Psoas muscle (tissue), 8 donors: Measurements from ENCODE around the gene PSMB3. TPM values are rescaled to one million over a fixed set of nuclear protein-coding genes. Genes with fewer than 3 reads are reported as not detected.

Experiments used
- ATAC-seq, 4 donors: fragments of 200-7000 bp; cut with Tn5 transposase; one replicate each; pipeline ENCODE4 v1.9.1; 2020; ENCODE audit warnings: moderate library complexity in 3 of 4, mild to moderate bottlenecking in 2 of 4
- DNase-seq, 2 donors: peaks; one replicate each; pipeline ENCODE4 v3.0.0-alpha.2; 2020
- H3K27ac ChIP-seq: fragments of 200-600 bp; one replicate; pipeline ENCODE4 v1.8.0; 2022
- H3K27me3 ChIP-seq, 3 donors: fragments of 200-600 bp in 1 of 3; one replicate each; pipeline versions ENCODE4 v1.6.1 to v1.8.0; 2013 to 2022; ENCODE audit warnings: low read length in 2 of 3, mild to moderate bottlenecking in 2 of 3, moderate library complexity in 1 of 3; ENCODE audit not compliant: insufficient read depth in 3 of 3
- H3K36me3 ChIP-seq, 2 donors: fragments of 200-600 bp in 1 of 2; one replicate each; pipeline versions ENCODE4 v1.6.1 to v1.8.0; 2013 to 2022; ENCODE audit warnings: low read depth in 1 of 2, mild to moderate bottlenecking in 1 of 2, moderate library complexity in 1 of 2; ENCODE audit not compliant: insufficient read depth in 1 of 2
- H3K4me1 ChIP-seq: fragments of 200-600 bp; one replicate; pipeline ENCODE4 v1.8.0; 2022
- H3K4me3 ChIP-seq: fragments of 200-600 bp; one replicate; pipeline ENCODE4 v1.8.0; 2022; ENCODE audit warnings: mild to moderate bottlenecking
- H3K9me3 ChIP-seq: fragments of 200-600 bp; one replicate; pipeline ENCODE4 v1.8.0; 2022
- WGBS, 3 donors: extraction: QIAGEN DNeasy Blood & Tissue Kit; methylation state at CpG; one replicate each; pipeline versions ENCODE4 v1.1.6 to v1.1.7; 2013; 5-methylcytosine and 5-hydroxymethylcytosine counted together
- intact Hi-C, 2 donors: fragments of 100-400 bp; cut with DNase I; formaldehyde crosslinking; loops; one replicate each; pipeline versions ENCODE4 v1.11.0 to v1.14.2; 2022
- long read RNA-seq, 2 donors: library from polyadenylated mRNA; unstranded; transcript quantifications; one replicate each; pipeline ENCODE4 v2.0.0, GENCODE V29; 2021
- polyA plus RNA-seq, 3 donors: library from polyadenylated mRNA; stranded (reverse); fragments of 200-250 nt; gene quantifications; one replicate each; pipeline ENCODE4 v1.2.3, GENCODE V29; 2013
- total RNA-seq, 4 donors: library from RNA; stranded (reverse); fragmentation: NEBNext Ultra II Directional in 2 of 4; extraction: Animal tissue kit (Norgen Biotek cat#: 25700) in 2 of 4; gene quantifications; one replicate each; pipeline versions ENCODE4 v1.2.1 to v1.2.4, GENCODE V29; 2021 to 2023
- TF ChIP-seq, protein P1 (sequence below): fragments of 200-600 bp; IDR thresholded peaks from one replicate; pipeline ENCODE4 v1.8.0; 2022; ENCODE audit warnings: antibody characterized with exemption
- donor health status: healthy with polysubstance abuse.
- donor health status: DM: no; HTN: no; CAD: no; lungs with moderate emphysema.
- donor health status: Bipolar disorder and iron deficiency.
- donor health status: healthy.
- donor health status: DM: yes; HTN: yes; CAD: no.
- donor health status: DM: no; HTN: no; CAD: no.
- donor health status: DM: no; HTN: no; CAD: no.
- donor health status: DM: yes; HTN: yes; CAD: no.

Gene PSMB3
- total RNA-seq (100 to 1,000 TPM; 112 to 209 (median 184) TPM), polyA plus RNA-seq (100 to 1,000 TPM; 286 to 463 (median 332) TPM)
- long read RNA-seq, donor 1, transcript PSMB3-211 (6 exons, 773 nt), result major isoform, 40 of 45 reads
- long read RNA-seq, donor 1, partial matches to known transcripts, result 2 of 45 reads
- long read RNA-seq, donor 1, other reads (novel, unspliced or antisense), result 0 of 45 reads
- long read RNA-seq, donor 2, transcript PSMB3-211 (6 exons, 773 nt), result major isoform, 66 of 66 reads
- long read RNA-seq, donor 2, partial matches to known transcripts, result 0 of 66 reads
- long read RNA-seq, donor 2, other reads (novel, unspliced or antisense), result 0 of 66 reads

DNA sequence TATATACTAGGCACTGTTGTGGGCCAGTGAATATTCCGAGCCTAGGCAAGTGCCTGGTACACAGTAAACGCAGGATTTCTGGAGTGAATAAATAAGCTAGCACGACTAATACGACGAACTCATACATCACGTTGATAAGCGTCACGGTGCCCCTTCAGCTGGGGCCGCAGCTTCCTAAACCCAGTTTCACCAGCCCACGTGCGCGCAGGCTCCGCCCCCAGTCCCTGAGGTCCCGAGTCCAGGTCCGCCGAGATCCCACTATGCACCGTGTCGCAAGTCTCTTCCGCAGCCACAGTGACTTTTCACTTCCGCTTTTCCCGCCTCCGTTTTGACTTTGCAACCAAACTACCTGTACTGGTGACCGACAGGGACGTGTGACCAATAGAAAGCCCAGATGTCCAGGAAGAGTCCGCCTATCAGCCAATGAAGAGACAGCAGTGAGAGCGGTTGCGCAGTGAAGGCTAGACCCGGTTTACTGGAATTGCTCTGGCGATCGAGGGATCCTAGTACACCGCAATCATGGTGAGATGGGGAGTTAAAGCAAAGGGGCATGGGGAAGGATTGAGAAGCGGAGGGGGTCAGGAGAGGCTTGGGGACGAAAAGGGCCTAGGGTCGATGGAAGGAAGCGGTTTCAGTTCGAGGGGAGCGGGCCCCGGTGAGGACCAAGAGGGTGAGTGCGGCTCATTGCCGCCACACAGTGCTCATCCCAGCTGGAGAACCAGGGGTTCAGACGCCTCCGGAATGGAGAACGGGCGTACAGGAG lies at the start of gene PSMB3:
PSMB3 (plus strand) TSS at position 434 of the 763 bp plus-strand sequence; CDS start at position 520, 86 bp downstream.
- Histone ChIP-seq H3K27me3 (peaks cover 0 to 40% (median 7%) of the 10 kb centered on the region in 3 donors), H3K27ac (peak within 1 kb of the TSS; percentile 92), H3K4me3 (peak within 1 kb of the TSS; percentile 79), H3K4me1 (peaks cover 32% of the 10 kb centered on the region), H3K36me3 (peaks cover 3 to 39% of the 10 kb centered on the region in 2 donors), H3K9me3 (no peaks in the 10 kb centered on the region)
- peak; percentile 96 to 98 for DNase-seq
- TF ChIP-seq, protein P1, sequence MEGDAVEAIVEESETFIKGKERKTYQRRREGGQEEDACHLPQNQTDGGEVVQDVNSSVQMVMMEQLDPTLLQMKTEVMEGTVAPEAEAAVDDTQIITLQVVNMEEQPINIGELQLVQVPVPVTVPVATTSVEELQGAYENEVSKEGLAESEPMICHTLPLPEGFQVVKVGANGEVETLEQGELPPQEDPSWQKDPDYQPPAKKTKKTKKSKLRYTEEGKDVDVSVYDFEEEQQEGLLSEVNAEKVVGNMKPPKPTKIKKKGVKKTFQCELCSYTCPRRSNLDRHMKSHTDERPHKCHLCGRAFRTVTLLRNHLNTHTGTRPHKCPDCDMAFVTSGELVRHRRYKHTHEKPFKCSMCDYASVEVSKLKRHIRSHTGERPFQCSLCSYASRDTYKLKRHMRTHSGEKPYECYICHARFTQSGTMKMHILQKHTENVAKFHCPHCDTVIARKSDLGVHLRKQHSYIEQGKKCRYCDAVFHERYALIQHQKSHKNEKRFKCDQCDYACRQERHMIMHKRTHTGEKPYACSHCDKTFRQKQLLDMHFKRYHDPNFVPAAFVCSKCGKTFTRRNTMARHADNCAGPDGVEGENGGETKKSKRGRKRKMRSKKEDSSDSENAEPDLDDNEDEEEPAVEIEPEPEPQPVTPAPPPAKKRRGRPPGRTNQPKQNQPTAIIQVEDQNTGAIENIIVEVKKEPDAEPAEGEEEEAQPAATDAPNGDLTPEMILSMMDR, result no peak
- peak; percentile 90 to 94 (median 92) for ATAC-seq
- WGBS, 3 donors, result 0 to 1% (median 0%) methylated on average over 44 of the region's 44 CpGs
- intact Hi-C loops, result loop anchor here in 1 of 2 donors (5.0 to 10.0 kb wide), 2 partner anchors 72 to 400 kb away; partner anchors contain the start of genes CWC25 and PLXDC1

DNA sequence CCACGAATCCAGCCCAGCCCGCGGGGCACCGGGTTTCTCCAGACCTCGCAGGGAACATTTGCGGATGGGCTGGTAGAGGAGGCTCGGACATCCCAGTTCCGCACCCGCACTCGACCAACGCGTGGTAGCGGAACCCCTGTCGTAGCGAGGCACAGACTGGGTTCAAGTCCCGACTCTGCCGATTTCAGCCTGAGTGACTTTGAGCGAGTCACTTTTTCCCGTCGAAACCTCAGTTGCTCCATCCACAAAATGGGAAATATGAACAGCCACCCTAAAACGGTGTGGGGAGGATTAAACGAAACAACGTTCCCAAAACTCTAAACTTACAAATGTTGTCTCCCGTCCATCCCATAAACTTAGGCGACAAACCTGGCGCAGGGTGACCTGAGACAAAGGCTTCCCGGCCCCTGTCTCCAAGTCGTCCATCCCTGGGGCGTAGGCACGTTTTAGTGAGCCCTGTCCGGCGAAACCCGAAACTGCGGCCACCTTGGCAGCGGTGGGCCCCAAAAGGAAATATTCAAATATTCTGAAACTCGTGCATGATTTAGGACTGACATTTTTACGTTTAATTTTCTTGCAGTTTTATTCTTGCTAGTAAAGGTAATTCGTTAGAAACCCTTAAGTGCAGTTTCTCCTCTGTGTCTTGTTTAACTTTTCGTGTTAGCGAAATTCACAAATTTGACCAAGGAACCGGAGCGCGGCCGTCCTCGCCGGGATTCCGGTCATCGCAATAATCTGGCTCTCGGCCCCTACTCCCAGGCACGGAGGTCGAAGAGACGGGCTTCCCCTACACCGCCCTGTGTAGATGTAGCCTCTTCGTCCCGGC lies 49.4 kb upstream of the PSMB3 start:
- H3K27ac ChIP-seq, result peak overlapping the region; percentile 98
- ATAC-seq (peak in 1 of 4 donors; percentile 2), DNase-seq (no peak)
- H3K9me3 ChIP-seq, result no peaks in the 10 kb centered on the region
- WGBS, 3 donors, result 1 to 3% (median 1%) methylated on average over 55 of the region's 55 CpGs
- no peaks in the 10 kb centered on the region for H3K27me3 ChIP-seq
- H3K4me3 ChIP-seq, result peak overlapping the region; percentile 97
- intact Hi-C loops, result no loop called here
- peaks cover 0 to 10% of the 10 kb centered on the region in 2 donors for H3K36me3 ChIP-seq
- peaks cover 33% of the 10 kb centered on the region for H3K4me1 ChIP-seq
- TF ChIP-seq, protein P1, result no peak

DNA sequence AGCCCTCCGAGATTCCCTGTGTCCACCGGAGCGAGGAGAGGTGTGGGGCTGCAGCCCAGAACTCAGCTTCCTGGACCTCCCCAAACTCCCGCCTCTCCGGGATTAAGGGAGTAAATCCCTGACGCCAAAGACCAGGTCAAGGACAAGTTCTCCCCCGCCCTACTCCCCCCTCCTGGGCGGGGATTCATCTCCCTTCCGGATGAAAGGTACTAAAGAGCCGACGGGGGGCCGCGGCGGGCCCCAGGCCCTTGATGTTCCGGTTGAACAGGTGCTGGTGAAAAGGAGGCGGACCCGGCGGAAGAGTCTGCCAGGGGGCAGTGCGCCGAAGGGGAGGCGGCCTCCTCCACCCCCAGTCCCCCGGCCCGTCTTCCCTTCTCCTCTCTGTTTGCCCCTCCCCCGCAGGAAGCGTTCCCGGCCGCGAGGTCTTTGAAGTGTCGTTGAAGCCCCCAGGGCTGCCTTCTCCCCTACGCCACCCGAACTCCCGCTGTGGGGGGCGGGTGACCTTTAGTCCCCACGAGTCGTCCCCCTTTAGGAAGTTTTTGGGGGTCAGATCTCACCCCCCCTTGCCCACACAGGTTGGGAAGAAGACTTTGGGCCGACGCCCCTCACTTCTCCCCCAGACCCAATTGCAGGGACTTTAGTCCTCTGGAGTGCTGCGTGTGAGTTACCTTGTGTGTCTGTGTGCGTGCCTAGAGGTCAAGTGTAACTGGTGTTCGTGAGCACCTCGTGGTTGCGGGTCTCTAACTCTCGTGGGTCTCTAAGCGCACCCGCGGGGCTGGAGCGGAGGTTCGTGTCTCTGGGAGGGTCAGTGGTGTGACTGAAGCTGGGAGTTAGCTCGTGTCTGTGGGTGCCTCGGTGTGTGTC lies 48.6 kb upstream of the PSMB3 start:
- TF ChIP-seq, protein P1, result no peak
- WGBS, 3 donors, result 0 to 1% (median 1%) methylated on average over 34 to 50 of the region's 50 CpGs
- H3K9me3 ChIP-seq, result no peaks in the 10 kb centered on the region
- DNase-seq, result peak; percentile 87 to 91
- peak overlapping the region; percentile 97 for H3K4me3 ChIP-seq
- peak overlapping the region; percentile 98 for H3K27ac ChIP-seq
- peaks cover 42% of the 10 kb centered on the region for H3K4me1 ChIP-seq
- peak; percentile 61 to 76 (median 70) for ATAC-seq
- intact Hi-C loops, result no loop called here
- peaks cover 0 to 18% of the 10 kb centered on the region in 2 donors for H3K36me3 ChIP-seq
- H3K27me3 ChIP-seq, result no peaks in the 10 kb centered on the region
